Right ventricle myocardium inferior (tissue), 1 donor: ENCODE results near the gene DTX4. TPM values are rescaled to one million over a fixed set of nuclear protein-coding genes. Genes with fewer than 3 reads are reported as not detected.

Experiments used
- ATAC-seq: fragments of 200-7000 bp; cut with Tn5 transposase; one replicate; pipeline ENCODE4 v1.9.1; 2020; ENCODE audit warnings: mild to moderate bottlenecking, moderate library complexity
- DNase-seq: peaks from one replicate; pipeline ENCODE4 v3.0.0; 2021; ENCODE audit errors: missing footprints
- intact Hi-C: fragments of 100-400 bp; cut with DNase I; formaldehyde crosslinking; loops from one replicate; pipeline ENCODE4 v1.11.0; 2022
- total RNA-seq: library from RNA; stranded (reverse); fragmentation: NEBNext Ultra II Directional; extraction: Animal tissue kit (Norgen Biotek cat#: 25700); gene quantifications from one replicate; pipeline ENCODE4 v1.2.1, GENCODE V29; 2021
- donor health status: DM: no; HTN: yes; CAD: no; lungs with severe emphysema.

DTX4 gene
- total RNA-seq, 1 donor from 2014 or later = 2.1 TPM

- ATAC-seq (peak; percentile 80), DNase-seq (no peak)
- intact Hi-C loops = no loop called here
Observed at GRCh38 chr11:59247531-59248227, 75.7 kb downstream of the DTX4 start.

GRCh38 chr11:59249535-59249934 lies 77.6 kb downstream of the DTX4 start:
- intact Hi-C loops = no loop called here
- no peak for ATAC-seq
- DNase-seq = no peak

GRCh38 chr11:59253001-59253400 lies 81.1 kb downstream of the DTX4 start:
- ATAC-seq (no peak), DNase-seq (no peak)
- intact Hi-C loops = no loop called here

- DNase-seq = no peak
- intact Hi-C loops = no loop called here
- ATAC-seq = no peak
Observed at GRCh38 chr11:59254286-59254685, 82.4 kb downstream of the DTX4 start.

GRCh38 chr11:59255281-59255680 lies 83.3 kb downstream of the DTX4 start:
- ATAC-seq = no peak
- intact Hi-C loops = no loop called here

More at GRCh38 chr11:59255281-59255680, 83.3 kb downstream of the DTX4 start:
- DNase-seq = no peak

Other genes with a start within 250 kb of the DTX4 start
- gene GLYATL1, start 232.6 kb upstream of the DTX4 start, total RNA-seq = not detected
- not detected for gene GLYATL1B, start 85.8 kb upstream of the DTX4 start, total RNA-seq
- gene FAM111B, start 64.9 kb upstream of the DTX4 start, total RNA-seq = 1.1 TPM
- gene FAM111A, start 29.3 kb upstream of the DTX4 start, total RNA-seq = 12.0 TPM
- gene MPEG1, start 40.8 kb downstream of the DTX4 start, total RNA-seq = 18.3 TPM
- gene OR5AN1, start 186.8 kb downstream of the DTX4 start, total RNA-seq = not detected